ENCODE measurements around the gene KCNAB1.

The KCNAB1 gene

GRCh38 chr3:156339491-156339890 lies 219.1 kb downstream of the KCNAB1 start:
- no peak for DNase-seq

- DNase-seq, result no peak
Measured at GRCh38 chr3:156341332-156341731, 221.0 kb downstream of the KCNAB1 start.

DNA sequence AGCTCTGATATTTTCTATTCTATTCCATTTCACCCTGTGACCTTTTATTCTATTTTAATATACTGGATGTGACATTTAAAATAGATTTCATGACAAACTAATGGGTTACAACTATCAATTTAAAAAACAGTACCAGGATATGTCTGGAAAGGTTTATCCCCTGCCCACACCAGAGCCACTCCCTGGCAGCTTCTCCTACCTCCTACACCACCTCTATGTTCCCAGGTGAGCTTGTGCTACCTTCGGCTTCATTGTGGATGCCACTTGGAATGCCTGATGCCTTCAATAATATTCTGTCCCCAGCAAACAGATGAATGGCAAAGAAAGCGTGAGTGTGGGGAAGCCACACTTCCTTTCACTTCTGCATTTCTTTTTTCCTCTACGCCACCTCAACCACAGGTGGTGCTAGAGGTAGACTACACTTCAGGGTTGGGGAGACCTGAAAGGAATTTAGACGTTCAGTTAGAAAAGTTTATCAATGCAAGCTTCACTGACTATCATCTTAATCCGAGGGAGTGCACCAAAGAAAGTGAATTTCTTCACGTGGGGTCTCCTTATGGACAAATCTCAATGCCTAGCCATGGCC lies 221.5 kb downstream of the KCNAB1 start:
- no peak for DNase-seq

- no peak for DNase-seq
Measured at GRCh38 chr3:156344215-156344614, 223.8 kb downstream of the KCNAB1 start.

- DNase-seq, result no peak
Measured at GRCh38 chr3:156349111-156349510, 228.7 kb downstream of the KCNAB1 start.

GRCh38 chr3:156349978-156350377 lies 229.6 kb downstream of the KCNAB1 start:
- no peak for DNase-seq

- no peak for DNase-seq
Measured at GRCh38 chr3:156350781-156351180, 230.4 kb downstream of the KCNAB1 start.

DNA sequence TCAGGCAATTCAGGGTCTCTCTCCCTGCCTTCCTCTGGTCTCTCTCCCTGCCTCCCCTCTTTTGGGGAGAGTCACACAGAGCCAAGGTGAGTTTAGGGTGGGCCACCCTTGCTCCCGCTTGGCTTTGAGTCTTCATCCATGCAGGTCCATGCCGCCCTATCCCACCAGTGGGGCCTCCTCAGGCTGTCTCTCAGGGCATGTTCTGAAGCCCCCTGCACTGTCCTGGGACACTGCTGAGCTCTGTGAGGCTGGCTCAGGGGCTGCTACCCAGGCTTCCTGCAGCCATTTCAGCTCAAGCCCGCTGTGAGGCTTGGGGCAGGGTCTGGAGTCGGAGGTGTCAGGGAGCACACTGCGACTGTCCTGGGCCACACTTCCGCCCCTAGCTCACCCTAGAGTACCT lies 231.4 kb downstream of the KCNAB1 start:
- DNase-seq, result no peak

DNA sequence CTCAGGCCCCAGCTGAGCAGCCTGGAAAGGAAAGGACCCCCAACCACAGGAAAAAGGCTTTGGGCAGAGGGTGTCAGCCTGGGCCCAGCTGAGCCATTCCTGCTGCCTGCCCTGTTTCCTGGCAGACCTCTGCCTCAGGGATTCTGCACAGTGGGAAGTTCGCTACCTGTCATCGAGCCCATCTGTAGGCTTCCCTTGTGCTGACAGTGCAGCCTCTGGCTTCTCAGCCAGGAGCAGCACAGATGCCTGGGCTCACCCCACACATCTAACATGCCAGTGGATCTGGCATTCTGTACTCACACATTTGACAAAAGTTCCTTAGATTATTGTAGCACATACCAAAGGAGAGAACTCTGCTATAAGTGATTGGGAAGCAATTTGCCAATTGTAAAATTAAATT lies 232.3 kb downstream of the KCNAB1 start:
- no peak for DNase-seq

DNA sequence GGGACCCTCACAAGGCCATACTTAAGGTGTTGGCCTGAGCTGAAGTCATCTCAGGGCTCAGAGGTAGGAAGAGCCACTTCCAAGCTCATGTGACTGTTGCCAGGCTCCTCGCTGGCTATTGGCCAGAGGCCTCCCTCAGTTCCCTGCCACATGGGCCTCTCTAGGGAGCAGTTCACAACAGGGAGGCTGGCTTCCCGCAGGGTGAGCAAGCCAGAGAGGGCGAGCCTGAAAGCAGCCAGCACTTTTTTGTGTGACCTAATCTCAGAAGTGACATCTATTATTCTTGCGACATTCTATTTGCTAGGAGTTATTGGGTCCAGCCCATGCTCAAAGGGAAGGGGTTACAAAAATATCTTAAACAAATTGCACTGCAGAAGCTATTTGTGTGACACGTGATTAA lies 233.2 kb downstream of the KCNAB1 start:
- DNase-seq, result no peak

- DNase-seq, result no peak
Measured at GRCh38 chr3:156356537-156357363, 236.4 kb downstream of the KCNAB1 start.

DNA sequence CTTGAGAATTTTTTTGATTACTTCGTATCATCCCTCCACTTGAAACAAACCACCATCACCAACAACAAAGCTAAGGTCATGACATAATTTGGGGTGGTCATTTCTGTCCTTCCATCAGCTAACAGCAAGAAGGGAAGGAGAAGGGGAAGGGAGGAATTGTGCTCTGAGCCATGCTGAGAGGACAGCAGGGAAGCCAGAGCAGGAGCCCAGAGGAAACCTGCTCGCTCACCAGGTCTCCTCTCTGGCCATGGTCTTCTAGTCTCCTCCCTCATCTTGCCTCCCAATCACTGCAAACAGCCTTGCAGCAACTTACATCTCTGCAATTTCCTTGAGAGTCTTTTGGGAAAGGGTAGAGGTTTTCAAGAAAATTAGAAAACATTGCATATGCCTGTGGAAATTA lies 237.9 kb downstream of the KCNAB1 start:
- no peak for DNase-seq

GRCh38 chr3:156359368-156359767 lies 239.0 kb downstream of the KCNAB1 start:
- no peak for DNase-seq

DNA sequence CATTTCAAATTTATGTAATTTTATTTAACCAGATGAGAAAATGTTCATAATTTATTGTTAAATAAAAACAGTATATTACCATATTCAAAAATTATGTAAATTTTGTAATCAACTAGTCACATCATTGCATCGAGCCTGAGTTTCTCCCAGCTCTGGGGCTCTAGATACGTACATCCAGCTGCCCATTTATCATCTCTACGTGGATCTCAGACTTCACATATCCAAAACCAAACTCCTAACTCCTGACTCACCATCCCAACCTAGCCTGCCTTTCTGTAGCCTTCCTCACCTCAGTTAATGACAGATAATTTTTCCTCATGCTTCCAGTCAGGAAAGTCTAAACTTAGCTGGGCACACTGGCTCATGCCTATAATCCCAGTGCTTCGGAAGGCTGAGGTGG lies 239.7 kb downstream of the KCNAB1 start:
- no peak for DNase-seq

- no peak for DNase-seq
Measured at GRCh38 chr3:156360963-156361362, 240.6 kb downstream of the KCNAB1 start.

- no peak for DNase-seq
Measured at GRCh38 chr3:156366559-156366958, 246.2 kb downstream of the KCNAB1 start.

GRCh38 chr3:156368189-156368588 lies 247.8 kb downstream of the KCNAB1 start:
- DNase-seq, result no peak

DNA sequence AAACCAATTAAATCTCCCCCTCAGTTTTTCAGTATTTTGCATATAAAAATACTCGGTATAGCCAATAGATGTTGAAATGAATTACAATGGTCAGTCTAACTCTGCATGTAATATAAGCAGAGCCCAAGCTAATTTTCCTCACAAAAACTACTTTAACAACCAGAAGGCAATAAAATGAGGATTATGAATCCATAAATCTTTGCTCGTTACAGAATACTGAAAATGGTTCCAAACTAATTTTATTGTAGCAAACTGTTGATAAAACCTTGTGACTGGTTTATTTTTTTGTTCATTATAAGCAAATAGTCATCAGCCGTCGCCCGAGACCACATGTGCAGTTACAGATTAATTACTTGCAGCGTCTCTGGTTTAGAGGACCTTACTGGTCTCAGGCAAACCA lies 251.3 kb downstream of the KCNAB1 start:
- no peak for DNase-seq

- DNase-seq, result no peak
Measured at GRCh38 chr3:156373095-156373494, 252.7 kb downstream of the KCNAB1 start.

- no peak for DNase-seq
Measured at GRCh38 chr3:156373654-156374053, 253.3 kb downstream of the KCNAB1 start.

DNA sequence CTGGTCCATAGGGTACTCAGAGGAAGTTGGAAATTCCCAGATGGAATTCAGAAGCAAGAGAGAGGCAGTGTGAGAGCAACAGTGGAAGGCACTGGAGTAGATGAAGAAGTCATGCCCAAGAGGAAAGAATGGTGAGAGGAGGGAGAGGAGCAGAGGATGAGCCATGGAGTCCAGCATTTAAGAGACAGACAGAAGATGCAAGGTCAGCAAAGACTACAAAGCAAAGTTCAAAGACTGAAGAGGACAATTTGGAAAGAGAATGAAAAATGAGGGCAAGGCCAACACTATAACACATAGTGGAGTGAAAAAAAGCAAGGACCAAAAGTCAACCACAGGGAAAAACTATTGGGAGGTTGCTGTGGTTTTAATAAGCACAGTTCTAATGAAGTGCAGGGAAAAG lies 255.8 kb downstream of the KCNAB1 start:
- DNase-seq, result no peak

GRCh38 chr3:156377266-156377665 lies 256.9 kb downstream of the KCNAB1 start:
- no peak for DNase-seq

DNA sequence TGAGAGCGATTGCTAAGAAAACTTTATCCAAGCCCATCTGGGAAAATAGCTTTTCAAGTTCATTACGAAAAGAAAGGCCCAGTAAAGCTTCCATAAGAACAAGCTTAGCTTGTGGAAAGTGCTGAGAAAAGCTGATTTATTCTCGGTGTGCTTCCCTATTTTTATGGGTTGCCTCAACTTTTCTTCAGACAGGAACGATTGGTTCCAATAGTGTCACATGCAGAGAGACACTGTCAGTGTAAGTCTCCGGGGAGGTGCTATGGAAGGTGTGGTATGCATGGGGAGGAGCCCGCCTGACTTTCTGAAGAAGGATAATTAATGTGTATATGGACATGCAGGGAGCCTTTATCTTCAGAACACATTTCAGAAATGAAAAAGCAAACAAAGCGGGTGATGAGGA lies 257.3 kb downstream of the KCNAB1 start:
- DNase-seq, result no peak

DNA sequence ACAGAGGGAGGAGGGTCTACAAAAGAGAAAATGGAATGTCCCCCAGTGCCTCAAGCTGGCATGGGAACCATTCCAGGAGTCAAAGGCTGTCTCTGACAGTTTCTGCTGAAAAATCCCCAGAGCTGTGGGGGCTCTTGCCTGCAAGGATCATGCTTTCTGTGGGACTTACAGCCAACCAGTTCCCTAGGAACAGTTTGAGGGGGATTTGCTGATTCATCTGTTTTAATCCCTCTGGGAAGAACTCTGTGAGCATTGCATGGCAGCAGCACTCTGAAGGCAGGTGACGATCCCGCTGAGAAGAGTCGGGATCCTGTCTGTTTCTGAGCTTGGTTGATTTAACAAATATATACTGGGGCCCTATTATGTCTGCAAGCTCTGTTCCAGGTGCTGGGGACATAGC lies 258.5 kb downstream of the KCNAB1 start:
- DNase-seq, result no peak

DNA sequence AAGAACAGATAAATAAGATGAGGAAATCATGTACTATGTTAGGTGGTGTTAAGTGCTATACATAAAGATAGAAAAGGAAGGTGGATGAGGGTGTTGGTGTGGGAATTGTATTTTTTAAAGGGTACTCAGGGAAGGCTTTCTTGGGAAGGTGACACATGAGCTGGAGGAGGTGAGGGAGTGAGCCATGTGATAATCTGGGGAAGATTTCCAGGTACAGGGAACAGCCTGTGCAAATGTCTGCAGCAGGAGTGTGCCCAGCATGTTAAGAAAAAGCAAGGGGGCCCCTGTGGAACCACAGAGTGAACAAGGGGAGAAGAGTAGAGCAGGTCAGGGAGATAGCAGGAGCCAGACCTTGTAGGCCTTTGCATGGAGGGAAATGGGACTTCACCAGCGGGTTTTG lies 258.9 kb downstream of the KCNAB1 start:
- DNase-seq, result no peak

Data from stimulated activated CD4-positive, alpha-beta T cell treated with anti-CD3 and anti-CD28 coated beads, Interleukin-12 subunit alpha, Interleukin-12 subunit beta, amount 100 ng/mL, for 4 hours (primary cell).